Upper lobe of left lung (tissue), 4 donors: ENCODE measurements around the gene ABCE1.

Experiments used
- EP300 ChIP-seq, 4 donors: sonication (generic); formaldehyde crosslinking; IDR thresholded peaks; one replicate each; pipeline ENCODE4 v1.5.1; 2017; ENCODE audit warnings: antibody characterized with exemption in 4 of 4, control low read depth in 2 of 4
- POLR2A ChIP-seq, 4 donors: fragments of 450-650 bp; IDR thresholded peaks; one replicate each; pipeline ENCODE4 v1.5.1; 2016 to 2017; ENCODE audit warnings: antibody characterized with exemption in 4 of 4, mild to moderate bottlenecking in 2 of 4
- POLR2AphosphoS5 ChIP-seq, 2 donors: sonication (generic); formaldehyde crosslinking; IDR thresholded peaks; one replicate each; pipeline ENCODE4 v1.5.1; 2017; ENCODE audit warnings: antibody characterized with exemption in 2 of 2
- TF ChIP-seq, protein P1 (sequence below), 6 experiments: fragments of 450-650 bp in 4 of 6; fragments of 200-600 bp in 2 of 6; sonication (generic) in 2 of 6; IDR thresholded peaks; one replicate each; pipeline ENCODE4 v1.5.1; 2016 to 2019; ENCODE audit warnings: antibody characterized with exemption in 6 of 6

DNA sequence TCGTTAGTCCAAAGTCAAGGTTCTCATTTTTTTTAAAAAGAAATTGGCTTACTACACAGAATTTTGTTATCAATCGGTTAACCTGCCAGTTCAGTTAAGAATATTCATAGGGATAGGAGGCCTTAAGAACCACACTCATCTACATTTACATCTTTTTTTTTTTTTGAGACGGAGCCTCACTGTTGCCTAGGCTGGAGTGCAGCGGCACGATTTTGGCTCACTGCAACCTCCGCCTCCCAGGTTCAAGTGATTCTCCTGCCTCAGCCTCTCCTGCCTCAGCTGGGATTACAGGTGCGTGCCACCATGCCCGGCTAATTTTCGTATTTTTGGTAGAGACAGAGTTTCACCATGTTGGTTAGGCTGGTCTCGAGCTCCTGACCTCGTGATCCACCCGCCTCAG is 33.7 kb downstream of the ABCE1 start:
- TF ChIP-seq, protein P1, sequence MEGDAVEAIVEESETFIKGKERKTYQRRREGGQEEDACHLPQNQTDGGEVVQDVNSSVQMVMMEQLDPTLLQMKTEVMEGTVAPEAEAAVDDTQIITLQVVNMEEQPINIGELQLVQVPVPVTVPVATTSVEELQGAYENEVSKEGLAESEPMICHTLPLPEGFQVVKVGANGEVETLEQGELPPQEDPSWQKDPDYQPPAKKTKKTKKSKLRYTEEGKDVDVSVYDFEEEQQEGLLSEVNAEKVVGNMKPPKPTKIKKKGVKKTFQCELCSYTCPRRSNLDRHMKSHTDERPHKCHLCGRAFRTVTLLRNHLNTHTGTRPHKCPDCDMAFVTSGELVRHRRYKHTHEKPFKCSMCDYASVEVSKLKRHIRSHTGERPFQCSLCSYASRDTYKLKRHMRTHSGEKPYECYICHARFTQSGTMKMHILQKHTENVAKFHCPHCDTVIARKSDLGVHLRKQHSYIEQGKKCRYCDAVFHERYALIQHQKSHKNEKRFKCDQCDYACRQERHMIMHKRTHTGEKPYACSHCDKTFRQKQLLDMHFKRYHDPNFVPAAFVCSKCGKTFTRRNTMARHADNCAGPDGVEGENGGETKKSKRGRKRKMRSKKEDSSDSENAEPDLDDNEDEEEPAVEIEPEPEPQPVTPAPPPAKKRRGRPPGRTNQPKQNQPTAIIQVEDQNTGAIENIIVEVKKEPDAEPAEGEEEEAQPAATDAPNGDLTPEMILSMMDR (IDR thresholded peaks at IDR 0.05), result no peak
- no peak for TF ChIP-seq EP300 (IDR thresholded peaks at IDR 0.05)
- no peak for TF ChIP-seq POLR2AphosphoS5 (IDR thresholded peaks at IDR 0.05)
- no peak for TF ChIP-seq POLR2A (IDR thresholded peaks at IDR 0.05)
